GM12892 (cell line): Measurements from ENCODE around the gene COX7A1.

ENCODE experiments used
- POLR2A ChIP-seq: IDR thresholded peaks from 2 replicates; pipeline ENCODE4 v1.6.1; 2011; ENCODE audit warnings: low read depth, low read length, control low read depth
- POLR2AphosphoS5 ChIP-seq: IDR thresholded peaks from 2 replicates; pipeline ENCODE4 v1.6.1; 2011; ENCODE audit warnings: low read depth, low read length, control low read depth
- TAF1 ChIP-seq: IDR thresholded peaks from 2 replicates; pipeline ENCODE4 v1.6.1; 2011; ENCODE audit warnings: low read depth, mild to moderate bottlenecking, control low read depth, low read length, borderline replicate concordance

GRCh38 chr19:36140304-36141038 lies 11.8 kb downstream of the COX7A1 start:
- TF ChIP-seq POLR2A = peak; percentile 54; the same call in 1 of the 2 replicates
- no peak for TF ChIP-seq POLR2AphosphoS5
- no peak for TF ChIP-seq TAF1
